HG02610 (cell line): ENCODE results near the gene TRAPPC3L.
A peak's percentile ranks its signal among the peaks of the same experiment; 100 is the strongest.

ENCODE experiments used
- ATAC-seq: cut with Tn5 transposase; IDR thresholded peaks from one replicate; pipeline ENCODE4 v1.9.1; 2021; ENCODE audit warnings: mild to moderate bottlenecking, moderate library complexity; ENCODE audit not compliant: unreplicated experiment

The TRAPPC3L gene

DNA sequence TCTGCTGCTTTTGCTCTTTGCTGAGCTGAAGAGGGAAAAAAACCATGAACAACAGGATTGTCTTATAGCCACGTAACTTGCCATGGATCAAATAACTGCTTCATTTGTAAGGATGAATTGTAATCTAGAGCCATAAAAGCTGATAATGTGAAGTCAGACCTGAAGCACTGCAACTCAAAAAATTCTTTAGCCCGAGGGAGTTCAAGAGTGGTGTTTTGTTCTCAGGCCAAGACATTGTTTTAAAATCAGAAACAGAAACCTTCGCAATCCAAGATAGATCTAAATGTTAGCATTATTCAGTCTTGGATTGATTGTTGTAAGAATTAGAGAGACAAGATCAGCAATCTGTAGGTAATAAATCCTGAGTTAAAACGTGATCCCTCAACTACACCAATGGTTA lies at the start of gene TRAPPC3L:
Gene TRAPPC3L (minus strand): TSS at position 34 of the 400 bp plus-strand sequence. CDS start 170 bp downstream, outside the sequence.
- ATAC-seq, result no peak

GRCh38 chr6:116595247-116595646 lies 49.8 kb upstream of the TRAPPC3L start:
- ATAC-seq, result no peak

DNA sequence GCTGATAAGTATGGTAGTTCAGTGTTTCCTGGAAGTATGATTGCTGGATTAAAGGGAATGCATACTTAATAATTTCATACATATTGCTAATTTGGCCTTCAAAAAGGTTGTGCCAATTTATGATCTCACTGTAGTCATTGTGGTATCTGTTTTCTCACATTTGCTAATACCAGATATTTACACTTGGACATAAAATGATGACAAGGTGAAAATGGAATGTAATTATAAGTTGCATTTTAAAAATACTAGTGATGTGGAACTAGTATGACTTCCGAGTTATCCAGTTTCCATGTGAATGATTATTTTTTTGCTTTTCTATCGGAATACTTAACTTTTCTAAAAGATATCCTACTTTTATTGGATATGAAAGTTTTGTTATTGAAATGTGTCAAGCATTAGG lies 41.3 kb upstream of the TRAPPC3L start:
- no peak for ATAC-seq

DNA sequence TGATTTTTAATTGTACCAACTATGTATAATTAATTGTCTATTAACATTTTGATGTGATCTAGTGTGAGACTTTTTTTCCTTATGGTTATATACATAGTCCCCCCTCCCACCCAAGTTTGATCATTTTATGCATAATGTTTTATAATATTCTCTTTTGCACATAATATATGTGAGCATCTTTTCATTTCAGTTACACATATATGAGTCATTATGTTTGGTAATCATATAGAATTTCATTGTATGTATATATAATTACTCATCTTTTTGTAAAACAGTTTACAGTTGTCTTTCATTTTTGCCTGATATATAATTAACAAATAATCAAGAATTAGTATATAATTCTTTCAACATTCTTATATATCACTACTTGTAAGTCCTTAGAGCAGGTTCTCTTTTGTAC lies 40.8 kb upstream of the TRAPPC3L start:
- no peak for ATAC-seq

GRCh38 chr6:116580198-116580597 lies 34.7 kb upstream of the TRAPPC3L start:
- no peak for ATAC-seq

DNA sequence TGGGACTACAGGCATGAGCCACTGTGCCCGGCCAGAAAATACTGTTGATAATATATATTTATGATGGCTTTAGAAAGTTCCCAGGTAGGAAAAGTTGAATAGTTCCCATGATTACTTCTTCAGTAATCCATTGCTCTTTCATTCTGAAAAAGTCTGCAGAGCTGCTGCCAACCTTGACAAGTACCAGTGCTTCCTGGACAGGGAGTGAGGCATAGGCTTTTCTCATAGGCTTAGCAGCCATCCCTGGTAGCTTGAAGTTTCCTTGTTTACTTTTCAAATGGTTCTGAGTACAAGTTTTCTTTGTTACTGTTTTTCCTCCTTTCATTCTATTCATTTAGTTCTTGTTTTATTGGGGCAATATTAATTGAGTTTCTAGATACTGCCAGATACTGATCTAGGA lies 33.7 kb upstream of the TRAPPC3L start:
- no peak for ATAC-seq

- no peak for ATAC-seq
These were observed 32.9 kb upstream of the TRAPPC3L start for GRCh38 chr6:116578335-116578734.

- no peak for ATAC-seq
These were observed 32.0 kb upstream of the TRAPPC3L start for GRCh38 chr6:116577486-116577885.

DNA sequence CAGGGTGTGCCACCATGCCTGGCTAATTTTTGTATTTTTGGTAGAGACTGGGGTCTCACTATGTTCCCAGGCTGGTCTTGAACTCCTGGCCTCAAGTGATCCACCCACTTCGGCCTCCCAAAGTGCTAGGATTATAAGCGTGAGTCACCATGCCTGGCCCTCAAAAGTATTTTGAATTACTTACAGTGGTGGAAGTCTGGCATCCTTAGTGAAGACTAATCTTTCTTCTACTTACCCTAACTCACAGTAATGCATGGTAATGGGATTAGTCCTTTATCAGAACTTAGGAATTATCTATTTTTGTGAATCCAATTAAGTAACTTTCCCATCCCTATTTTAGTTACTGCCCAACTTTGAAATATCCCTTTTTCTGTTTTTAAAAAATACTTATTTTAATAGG lies 29.7 kb upstream of the TRAPPC3L start:
- no peak for ATAC-seq

DNA sequence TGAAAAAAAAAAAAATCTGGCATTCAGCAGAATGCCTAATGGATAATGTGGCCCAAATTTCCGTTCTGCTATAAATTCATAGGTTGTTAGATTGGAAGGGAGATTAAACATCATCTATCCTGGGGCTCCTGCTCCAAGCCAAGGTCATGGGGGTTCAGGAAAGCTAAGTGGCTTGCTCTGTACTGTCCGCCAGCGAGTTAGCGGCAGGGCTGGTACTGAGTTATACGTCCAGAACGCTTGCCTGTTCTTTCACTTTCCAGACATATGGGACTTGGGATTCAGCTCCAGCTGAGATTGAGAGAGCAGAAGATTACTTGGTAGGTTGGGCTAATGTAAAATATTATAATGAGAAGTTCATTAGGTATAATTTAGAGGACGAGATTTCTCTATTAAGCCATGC lies 26.7 kb upstream of the TRAPPC3L start:
- no peak for ATAC-seq

GRCh38 chr6:116571683-116572000 lies 26.2 kb upstream of the TRAPPC3L start:
- no peak for ATAC-seq

DNA sequence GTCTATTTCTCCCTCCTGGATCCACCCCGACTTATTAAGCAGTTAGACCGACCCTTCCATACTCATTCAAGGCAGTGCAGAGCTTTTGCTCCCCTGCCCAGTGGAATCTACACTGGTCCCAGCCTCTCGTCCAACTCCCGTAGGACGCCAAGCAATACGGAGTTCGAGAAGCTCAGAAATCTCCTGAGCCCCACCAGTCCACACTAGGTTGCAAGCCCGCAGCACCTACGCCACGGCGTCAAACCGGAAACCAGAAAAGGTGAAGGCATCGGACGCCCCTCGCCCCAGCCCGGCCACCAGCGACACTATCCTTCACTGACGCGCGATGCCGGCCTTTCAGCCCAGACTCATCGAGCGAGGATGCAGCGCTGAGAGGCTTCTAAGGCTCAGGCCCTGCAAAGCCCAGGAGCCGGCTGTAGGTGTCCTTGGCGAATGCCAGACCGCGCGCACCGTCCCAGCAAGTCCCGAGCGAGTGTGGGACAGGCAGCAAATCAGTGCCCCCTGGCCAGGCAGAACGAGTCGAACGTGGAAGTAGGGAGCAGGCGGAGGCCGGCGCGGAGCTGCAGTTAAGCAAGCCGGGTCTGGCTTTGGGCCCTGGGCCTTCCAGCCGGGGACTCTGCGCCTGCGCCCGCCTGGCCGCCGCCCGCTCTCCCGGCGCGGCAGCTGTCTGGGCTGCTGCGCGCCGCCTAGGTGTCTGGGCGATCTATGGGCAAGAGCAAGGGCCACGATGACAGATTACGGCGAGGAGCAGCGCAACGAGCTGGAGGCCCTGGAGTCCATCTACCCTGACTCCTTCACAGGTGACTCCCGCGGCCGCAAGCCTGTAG lies 25.6 kb upstream of the TRAPPC3L start, which contains the start of gene RWDD1:
Gene RWDD1 (plus strand): TSS at position 649 of the 827 bp plus-strand sequence. CDS start 79 bp downstream, at position 728.
- ATAC-seq, result peak; percentile 95

- no peak for ATAC-seq
These were observed 23.6 kb upstream of the TRAPPC3L start for GRCh38 chr6:116568821-116569755.

GRCh38 chr6:116568111-116568510 lies 22.6 kb upstream of the TRAPPC3L start:
- no peak for ATAC-seq

DNA sequence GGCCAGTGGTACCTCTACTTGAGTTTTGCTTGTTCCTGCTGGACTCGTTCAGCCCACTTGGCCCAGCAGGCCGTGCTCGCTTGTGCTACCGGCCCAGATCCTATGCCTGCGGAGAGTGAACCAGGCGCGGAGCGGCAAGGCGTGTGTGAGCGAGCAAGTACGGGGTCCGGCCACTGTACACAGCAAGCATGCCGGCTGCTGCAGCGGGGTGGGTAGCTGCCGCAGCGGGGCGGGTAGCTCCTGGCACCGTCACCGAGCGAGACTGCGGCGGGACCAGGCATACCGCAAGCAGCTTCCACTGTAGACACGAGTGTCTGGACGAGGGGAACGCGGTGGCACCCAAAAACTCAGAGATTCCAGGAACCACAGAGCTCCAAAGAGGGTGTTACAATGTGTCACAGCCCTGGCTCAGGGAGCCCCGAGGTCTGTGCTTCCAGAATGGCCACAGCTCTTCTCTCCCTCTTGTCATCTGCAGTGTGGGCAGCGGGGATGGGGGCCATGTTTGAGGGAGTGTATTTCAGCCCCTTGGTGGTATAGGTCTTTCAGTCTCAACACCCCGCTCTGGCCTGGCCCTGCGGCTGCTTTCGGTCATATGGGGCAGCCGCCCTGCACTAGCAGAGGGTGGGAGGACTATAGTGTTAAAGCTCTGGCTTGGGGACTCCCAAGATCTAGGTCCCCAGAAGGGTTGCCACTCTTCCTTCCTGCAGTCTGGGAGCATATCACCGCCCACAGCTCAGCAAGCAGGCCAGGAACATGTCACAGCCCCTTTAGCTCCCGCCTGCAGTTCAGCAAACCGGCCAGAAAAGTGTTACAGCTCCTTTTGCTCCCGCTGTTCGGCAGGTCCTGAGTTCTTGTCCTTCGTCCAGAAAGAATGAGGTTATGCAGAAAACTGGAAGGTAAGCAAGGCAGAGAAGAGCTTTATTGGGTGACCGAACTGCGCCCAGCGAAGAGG lies 19.7 kb upstream of the TRAPPC3L start:
- ATAC-seq, result peak; percentile 35

- ATAC-seq, result no peak
These were observed 18.8 kb upstream of the TRAPPC3L start for GRCh38 chr6:116564311-116564710.

DNA sequence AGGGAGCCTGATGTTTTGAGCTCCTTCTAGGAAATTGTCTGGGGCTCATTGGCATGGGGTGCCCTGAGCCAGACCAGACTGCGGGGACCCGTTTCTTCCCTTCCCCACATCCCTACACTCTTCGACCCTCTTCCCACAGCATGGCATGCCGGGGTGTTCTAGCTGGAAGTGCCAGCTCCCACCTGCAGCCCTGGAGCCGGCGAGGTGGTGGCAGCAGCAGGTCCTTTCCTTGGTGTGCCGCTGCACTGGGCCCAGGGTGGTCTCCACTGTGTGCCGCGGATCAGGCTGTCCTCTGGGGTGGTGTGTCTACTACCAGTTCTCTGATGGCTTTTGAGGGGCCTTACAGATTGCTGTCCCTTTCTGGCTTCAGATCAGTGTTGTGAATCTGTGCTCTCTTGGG lies 18.3 kb upstream of the TRAPPC3L start:
- ATAC-seq, result no peak

DNA sequence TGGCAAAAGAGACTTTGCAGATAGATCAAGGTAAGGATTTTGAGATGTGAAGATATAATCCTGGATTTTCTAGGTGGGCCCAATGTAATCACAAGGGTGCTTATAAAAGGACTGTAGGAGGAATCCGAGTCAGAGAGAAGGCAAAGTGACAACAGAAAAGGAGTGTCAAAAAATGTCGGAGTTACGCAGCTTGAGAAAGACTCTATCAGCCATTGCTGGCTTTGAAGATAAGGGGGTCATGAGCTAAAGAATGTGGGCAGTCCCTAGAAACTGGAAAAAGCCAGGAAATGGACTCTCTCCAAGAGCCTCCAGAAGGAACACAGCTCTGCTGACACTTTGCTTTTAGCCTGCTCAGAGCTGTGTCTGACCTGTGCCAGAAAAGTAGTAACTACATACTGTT lies 17.1 kb upstream of the TRAPPC3L start:
- ATAC-seq, result no peak

GRCh38 chr6:116562019-116562403 lies 16.5 kb upstream of the TRAPPC3L start:
- no peak for ATAC-seq

DNA sequence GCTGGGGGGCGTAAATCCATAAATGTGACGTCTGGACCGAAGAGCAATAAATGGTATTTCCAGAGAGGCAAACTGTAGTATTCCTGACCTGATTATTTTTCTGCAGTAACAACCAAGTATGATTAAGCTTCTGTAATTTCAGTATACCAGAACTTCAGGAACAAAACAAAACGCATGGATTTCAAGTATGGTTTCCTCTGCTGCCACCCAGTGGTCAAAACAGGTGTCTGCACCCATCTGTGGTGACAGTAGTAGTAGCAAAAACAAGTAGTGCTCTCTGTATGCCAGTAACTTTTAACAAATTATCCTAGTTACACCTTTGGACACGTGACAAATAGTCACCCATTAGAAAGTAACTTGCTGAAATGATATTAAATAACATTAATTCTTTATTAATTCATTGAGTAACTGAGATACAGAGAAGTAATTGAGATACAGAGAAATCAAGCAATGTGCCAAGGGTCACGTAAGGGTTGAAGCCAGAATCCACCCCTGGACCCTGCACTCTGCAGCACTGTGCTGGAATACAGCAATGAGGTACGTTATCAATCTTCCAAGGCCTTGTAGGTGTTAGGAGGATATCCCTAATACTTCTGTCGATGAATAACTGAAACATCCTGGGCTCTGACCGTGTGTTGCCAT lies 16.0 kb upstream of the TRAPPC3L start:
- ATAC-seq, result peak; percentile 59
